Measurements from ENCODE around the gene COL2A1. TPM values are rescaled to one million over a fixed set of nuclear protein-coding genes. Genes with fewer than 3 reads are reported as not detected.
A peak's percentile ranks its signal among the peaks of the same experiment; 100 is the strongest.

COL2A1 gene
- total RNA-seq, 4 donors from 2014 or later, result 0.16 to 4.2 (median 1.9) TPM

- no peak for DNase-seq
- TF ChIP-seq EP300 (IDR thresholded peaks at IDR 0.05; ENCODE audit: low read depth), result no peak
- no peak for TF ChIP-seq CTCF (IDR thresholded peaks at IDR 0.05)
- no peak for TF ChIP-seq POLR2AphosphoS5 (IDR thresholded peaks at IDR 0.05)
- TF ChIP-seq POLR2A (IDR thresholded peaks at IDR 0.05), result no peak
- intact Hi-C loops (cut with DNase I; ENCODE audit: low total_unique reads) (no loop called here), in situ Hi-C loops (cut with MboI; ENCODE audit: low pct_ligation_motif_present in 1 of 4, low pct_unique_long_range_greater_than_20kb in 1 of 4, low sequenced_read_pairs in 3 of 4) (no loop called here)
- no peaks in the 10 kb centered on the region for H3K9me3 ChIP-seq
- H3K27me3 ChIP-seq, result peaks cover 86% of the 10 kb centered on the region
- 80 to 90% methylated on average over 3 to 4 of the region's 4 CpGs for WGBS, 2 donors (ENCODE audit: low coverage in 1 of 2)
- no peak overlapping the region for H3K27ac ChIP-seq
- H3K4me1 ChIP-seq, result peaks cover 23 to 28% (median 25%) of the 10 kb centered on the region in 4 donors
- no peaks in the 10 kb centered on the region for H3K36me3 ChIP-seq
- H3K4me3 ChIP-seq, result no peak overlapping the region
These were observed 2.9 kb upstream of the COL2A1 start for GRCh38 chr12:48007206-48007605.

- no peak for DNase-seq
- no peaks in the 10 kb centered on the region for H3K9me3 ChIP-seq
- H3K27ac ChIP-seq, result no peak overlapping the region
- TF ChIP-seq POLR2AphosphoS5 (IDR thresholded peaks at IDR 0.05) (no peak), EP300 (IDR thresholded peaks at IDR 0.05; ENCODE audit: low read depth) (no peak), CTCF (IDR thresholded peaks at IDR 0.05) (no peak)
- intact Hi-C loops (cut with DNase I; ENCODE audit: low total_unique reads), result no loop called here
- H3K36me3 ChIP-seq, result no peaks in the 10 kb centered on the region
- H3K4me1 ChIP-seq, result peaks cover 28 to 44% (median 40%) of the 10 kb centered on the region in 4 donors
- in situ Hi-C loops (cut with MboI; ENCODE audit: low pct_ligation_motif_present in 1 of 4, low pct_unique_long_range_greater_than_20kb in 1 of 4, low sequenced_read_pairs in 3 of 4), result no loop called here
- peaks cover 95% of the 10 kb centered on the region for H3K27me3 ChIP-seq
- no peak overlapping the region for H3K4me3 ChIP-seq
These were observed 1.4 kb upstream of the COL2A1 start for GRCh38 chr12:48005750-48006021.

GRCh38 chr12:48005001-48005749 is 899 bp upstream of the COL2A1 start:
- Histone ChIP-seq H3K27ac (no peak overlapping the region), H3K9me3 (no peaks in the 10 kb centered on the region), H3K4me3 (peak overlapping the region in 1 of 4 donors; percentile 41), H3K4me1 (peaks cover 28 to 44% (median 41%) of the 10 kb centered on the region in 4 donors), H3K36me3 (no peaks in the 10 kb centered on the region), H3K27me3 (peaks cover 95% of the 10 kb centered on the region)
- WGBS, 2 donors (ENCODE audit: low coverage in 1 of 2), result 30 to 67% methylated on average over 6 to 30 of the region's 30 CpGs
- DNase-seq, result no peak
- in situ Hi-C loops (cut with MboI; ENCODE audit: low pct_ligation_motif_present in 1 of 4, low pct_unique_long_range_greater_than_20kb in 1 of 4, low sequenced_read_pairs in 3 of 4) (no loop called here), intact Hi-C loops (cut with DNase I; ENCODE audit: low total_unique reads) (no loop called here)
- TF ChIP-seq EP300 (IDR thresholded peaks at IDR 0.05; ENCODE audit: low read depth) (no peak), CTCF (IDR thresholded peaks at IDR 0.05) (no peak), POLR2A (IDR thresholded peaks at IDR 0.05) (no peak), POLR2AphosphoS5 (IDR thresholded peaks at IDR 0.05) (no peak)

- TF ChIP-seq CTCF (IDR thresholded peaks at IDR 0.05) (no peak), POLR2A (IDR thresholded peaks at IDR 0.05) (no peak), EP300 (IDR thresholded peaks at IDR 0.05; ENCODE audit: low read depth) (no peak), POLR2AphosphoS5 (IDR thresholded peaks at IDR 0.05) (no peak)
- WGBS, 2 donors (ENCODE audit: low coverage in 1 of 2), result 6 to 13% methylated on average over 3 to 38 of the region's 38 CpGs
- DNase-seq, result no peak
- Histone ChIP-seq H3K36me3 (no peaks in the 10 kb centered on the region), H3K27ac (no peak overlapping the region), H3K4me1 (peaks cover 28 to 44% (median 41%) of the 10 kb centered on the region in 4 donors), H3K9me3 (no peaks in the 10 kb centered on the region), H3K27me3 (peaks cover 97% of the 10 kb centered on the region), H3K4me3 (peak overlapping the region in 2 of 4 donors; percentile 24 to 41)
- intact Hi-C loops (cut with DNase I; ENCODE audit: low total_unique reads), result no loop called here
- in situ Hi-C loops (cut with MboI; ENCODE audit: low pct_ligation_motif_present in 1 of 4, low pct_unique_long_range_greater_than_20kb in 1 of 4, low sequenced_read_pairs in 3 of 4), result no loop called here
These were observed 837 bp downstream of the COL2A1 start for GRCh38 chr12:48003226-48004052.

Data from transverse colon (tissue), 4 donors.